HPDE6-E6E7 (cell line): ENCODE measurements around the gene DISC1.
"Not testable (repeated sequence)": the region's sequence is repeated elsewhere in the genome, so short reads cannot be mapped to it uniquely, and the experiment has no call there.

Source experiments
- DNase-seq: peaks from one replicate; pipeline ENCODE4 v3.0.0; 2011; ENCODE audit warnings: missing footprints; ENCODE audit errors: extremely low spot score

DISC1 gene

DNA sequence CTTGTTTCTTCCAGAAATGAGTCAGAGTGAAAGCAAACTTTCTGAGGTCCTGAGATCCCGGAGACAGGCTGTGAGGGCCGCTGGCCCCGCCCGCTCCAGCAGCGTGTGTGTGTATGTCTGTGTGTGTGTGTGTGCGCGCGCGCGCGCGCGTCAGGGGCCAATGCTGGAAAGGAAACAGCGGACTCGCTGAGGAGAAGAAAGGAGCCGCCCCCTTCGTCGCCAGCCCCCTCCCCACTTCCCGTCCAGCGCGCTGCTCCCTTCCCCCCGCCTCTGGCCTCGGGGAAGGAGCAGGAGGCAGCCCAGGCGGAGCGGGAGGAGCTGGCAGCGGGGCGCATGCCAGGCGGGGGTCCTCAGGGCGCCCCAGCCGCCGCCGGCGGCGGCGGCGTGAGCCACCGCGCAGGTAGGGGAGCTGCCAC is at the start of gene DISC1:
Gene DISC1 (plus strand): TSS at position 256 of the 416 bp plus-strand sequence. CDS start 78 bp downstream, at position 334.
- DNase-seq = peak; percentile 59

DNA sequence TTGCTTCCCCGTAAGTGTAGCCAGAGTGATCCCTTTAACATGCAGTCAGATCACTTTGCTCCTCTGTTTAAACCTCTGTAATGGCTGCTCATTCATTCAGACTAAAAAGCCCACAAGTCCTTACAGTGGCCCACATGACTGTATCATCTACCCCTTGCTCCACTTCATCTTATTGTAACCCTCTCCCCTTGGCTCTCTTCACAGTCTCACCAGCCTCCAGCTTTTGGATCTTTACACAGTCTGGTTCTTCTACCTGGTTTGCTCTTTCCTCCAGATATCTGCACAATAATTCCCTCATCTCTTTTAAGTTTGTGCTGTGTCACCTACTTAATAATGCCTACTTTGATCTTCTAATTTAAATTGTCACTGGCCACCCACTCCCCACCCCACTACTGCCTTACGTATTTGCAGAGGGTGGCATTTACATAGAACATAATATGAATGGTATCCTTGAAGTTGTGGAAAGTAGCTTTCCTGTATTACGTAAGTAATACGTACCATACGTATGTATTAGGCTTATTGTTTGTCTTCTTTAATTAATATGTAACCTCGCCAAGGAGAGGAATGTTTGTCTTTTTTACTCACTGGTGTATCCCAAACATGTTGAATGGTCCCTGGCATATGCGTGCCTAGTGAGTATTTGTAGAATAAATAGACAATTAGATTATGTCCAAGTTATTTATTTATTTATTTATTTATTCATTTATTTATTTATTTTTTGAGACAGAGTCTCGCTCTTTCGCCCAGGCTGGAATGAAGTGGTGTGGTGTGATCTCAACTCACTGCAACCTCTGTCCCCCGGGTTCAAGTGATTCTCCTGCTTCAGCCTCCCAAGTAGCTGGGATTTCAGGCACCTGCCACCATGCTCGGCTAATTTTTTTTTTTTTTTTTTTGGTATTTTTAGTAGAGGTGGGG is 49.5 kb upstream of the DISC1 start:
- no peak for DNase-seq

- no peak for DNase-seq
Measured at GRCh38 chr1:231580874-231581273, 45.7 kb upstream of the DISC1 start.

DNA sequence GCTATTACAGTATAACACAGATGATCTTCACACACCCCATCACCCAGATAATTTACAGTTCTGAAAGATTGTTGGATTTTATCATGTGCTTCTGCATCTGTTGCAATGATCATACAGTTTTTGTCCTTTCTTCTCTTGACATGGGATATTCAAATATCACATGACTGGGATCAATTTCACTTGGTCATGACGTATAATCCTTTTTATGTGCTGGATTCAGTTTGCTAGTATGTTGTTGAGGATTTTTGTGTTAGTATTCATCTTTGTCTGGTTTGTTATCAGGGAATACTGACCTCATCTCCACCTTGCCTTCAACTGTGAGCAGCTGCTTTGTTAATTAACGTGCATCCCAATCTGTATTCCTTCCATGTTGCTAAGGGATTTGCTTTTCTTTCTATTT is 44.7 kb upstream of the DISC1 start:
- no peak for DNase-seq

DNA sequence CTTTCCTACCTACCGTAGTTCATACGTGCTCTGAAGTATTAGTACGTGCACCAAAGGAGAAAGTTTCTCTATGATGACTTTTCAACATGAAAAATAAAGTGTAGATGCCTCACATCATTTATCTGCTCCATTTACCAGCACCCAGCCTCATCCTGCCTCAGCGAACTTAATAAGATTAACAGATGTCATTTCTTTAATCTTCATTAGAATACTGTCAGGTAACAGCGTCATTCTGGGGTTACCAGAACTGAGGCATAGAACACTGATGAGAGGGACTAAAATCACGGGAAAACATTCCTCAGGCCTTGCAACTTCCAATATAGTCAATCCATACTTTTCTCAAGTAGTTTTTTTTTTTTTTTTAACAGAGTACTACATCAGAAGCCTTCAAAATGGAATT is 43.2 kb upstream of the DISC1 start:
- no peak for DNase-seq

GRCh38 chr1:231584117-231584516 is 42.5 kb upstream of the DISC1 start:
- DNase-seq = peak; percentile 20

GRCh38 chr1:231584921-231585320 is 41.7 kb upstream of the DISC1 start:
- DNase-seq = no peak

DNA sequence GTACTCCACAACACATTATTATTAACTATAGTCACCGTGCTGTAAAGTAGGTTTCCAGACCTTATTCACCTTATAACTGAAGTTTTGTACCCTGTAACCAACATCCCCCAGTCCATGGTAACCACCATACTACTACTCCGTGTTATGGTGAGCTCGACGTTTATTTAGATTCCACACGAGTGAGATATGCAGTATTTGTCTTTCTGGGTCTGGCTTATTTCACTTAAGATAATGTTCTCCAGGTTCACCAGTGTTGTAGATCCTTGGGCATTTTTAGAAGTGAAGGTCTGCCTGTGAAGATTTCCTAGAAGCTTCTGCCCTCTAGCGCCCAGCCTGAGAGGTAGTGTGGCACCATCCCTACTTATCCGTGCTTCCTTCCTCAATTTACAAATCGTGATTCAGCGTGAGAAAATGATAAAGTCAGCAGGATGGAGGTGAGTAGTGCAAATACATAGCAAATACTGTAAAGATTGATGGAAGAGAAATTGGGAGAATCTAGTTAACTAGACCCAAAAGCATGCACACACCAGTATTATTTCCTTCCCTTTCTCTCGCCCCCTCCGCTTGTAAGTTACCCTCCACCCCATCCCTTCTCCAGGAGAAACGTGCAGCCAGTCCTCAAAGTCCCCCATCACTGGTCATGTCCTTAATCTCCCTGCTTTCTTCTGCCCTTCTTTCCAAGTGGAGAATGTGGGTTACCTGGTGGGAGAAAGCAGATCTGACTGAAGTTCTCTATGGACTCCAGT is 36.0 kb upstream of the DISC1 start:
- DNase-seq = peak; percentile 25

DNA sequence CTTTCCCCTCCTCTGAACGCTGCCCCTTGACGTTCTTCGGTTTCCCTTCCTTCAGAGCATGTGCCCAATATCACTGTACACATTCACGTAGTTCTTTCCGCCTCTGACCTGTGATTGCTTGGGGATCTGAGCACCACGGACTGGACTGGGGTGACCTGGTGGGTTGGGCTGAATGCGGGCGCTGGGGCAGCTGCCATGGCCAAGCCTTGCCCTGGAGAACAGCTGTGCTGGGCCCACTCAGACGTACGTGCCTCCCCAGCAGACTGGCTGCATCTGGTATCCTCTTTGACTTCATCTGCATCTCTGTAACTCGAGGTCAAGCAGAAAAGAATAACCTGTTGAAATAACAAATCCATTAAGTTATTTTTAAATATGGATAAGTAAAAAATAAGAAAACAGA is 35.1 kb upstream of the DISC1 start:
- no peak for DNase-seq

DNA sequence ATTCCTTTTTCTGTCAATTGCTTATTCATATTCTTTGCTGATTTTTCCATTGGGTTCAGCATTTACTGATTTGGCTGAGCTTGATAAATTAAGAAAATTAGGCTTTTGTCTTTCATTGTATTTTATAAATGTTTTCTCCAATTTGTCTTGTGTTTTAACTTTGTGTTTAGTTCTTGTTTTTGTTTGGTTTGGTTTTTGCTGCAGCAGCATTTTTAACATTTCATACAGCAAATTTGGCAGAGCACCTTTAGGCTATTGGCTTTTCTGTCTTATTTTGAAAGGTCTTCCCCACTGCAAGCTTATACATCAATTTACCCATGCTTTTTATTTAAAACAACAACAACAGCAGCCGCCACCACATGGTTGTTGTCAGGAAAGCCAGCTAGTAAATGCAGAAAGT is 33.8 kb upstream of the DISC1 start:
- no peak for DNase-seq

DNA sequence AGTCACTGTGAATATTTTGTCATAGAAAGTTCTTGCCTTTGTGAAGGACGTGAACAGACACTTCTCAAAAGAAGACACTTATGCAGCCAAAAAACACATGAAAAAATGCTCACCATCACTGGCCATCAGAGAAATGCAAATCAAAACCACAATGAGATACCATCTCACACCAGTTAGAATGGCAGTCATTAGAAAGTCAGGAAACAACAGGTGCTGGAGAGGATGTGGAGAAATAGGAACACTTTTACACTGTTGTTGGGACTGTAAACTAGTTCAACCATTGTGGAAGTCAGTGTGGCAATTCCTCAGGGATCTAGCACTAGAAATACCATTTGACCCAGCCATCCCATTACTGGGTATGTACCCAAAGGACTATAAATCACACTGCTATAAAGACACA is 33.3 kb upstream of the DISC1 start:
- DNase-seq = not testable (repeated sequence)

- no peak for DNase-seq
Measured at GRCh38 chr1:231594123-231594522, 32.5 kb upstream of the DISC1 start.

DNA sequence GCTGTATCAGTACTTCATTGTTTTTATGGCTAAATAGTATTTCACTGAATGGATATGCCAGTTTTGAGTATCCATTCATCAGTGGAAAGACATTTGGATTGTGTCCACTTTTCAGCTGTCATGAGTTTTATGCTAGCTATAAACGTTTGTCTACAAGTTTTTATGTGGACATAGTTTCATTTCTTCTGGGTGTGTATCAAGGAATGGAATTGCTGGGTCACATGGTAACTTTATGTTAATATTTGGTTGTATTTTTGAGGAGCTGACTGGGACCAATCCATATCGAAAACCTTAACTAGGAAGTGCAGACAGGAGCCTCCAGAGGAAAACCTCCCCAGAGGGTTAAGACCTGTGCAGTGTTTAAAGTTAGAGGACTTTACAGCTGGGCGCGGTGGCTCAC is 31.8 kb upstream of the DISC1 start:
- DNase-seq = no peak

DNA sequence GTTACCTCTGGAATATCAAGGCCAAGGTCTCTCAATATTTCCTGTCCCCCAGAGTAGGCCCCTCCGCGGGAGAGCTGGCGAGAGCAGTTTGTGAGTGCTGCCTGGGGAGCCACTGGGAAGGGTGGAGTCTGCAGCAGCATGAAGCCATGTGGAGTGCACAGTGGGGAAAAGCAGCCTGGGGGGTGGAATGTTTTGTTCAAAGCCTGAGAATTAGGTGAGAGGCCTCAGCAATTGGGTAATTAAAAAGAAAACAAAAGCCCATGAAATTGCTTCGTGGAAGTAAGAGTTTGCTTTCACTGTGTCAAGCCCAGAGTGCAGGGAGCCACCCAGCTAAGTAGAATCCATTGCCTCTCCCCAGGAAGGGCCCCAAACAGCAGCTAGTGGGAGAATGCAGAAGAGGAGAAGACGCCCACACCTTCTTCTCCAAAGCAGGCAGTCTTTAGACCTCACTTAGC is 30.2 kb upstream of the DISC1 start:
- no peak for DNase-seq

GRCh38 chr1:231597971-231598370 is 28.6 kb upstream of the DISC1 start:
- no peak for DNase-seq

GRCh38 chr1:231600458-231600976 is 26.1 kb upstream of the DISC1 start:
- no peak for DNase-seq

GRCh38 chr1:231601824-231602672 is 24.5 kb upstream of the DISC1 start:
- no peak for DNase-seq

DNA sequence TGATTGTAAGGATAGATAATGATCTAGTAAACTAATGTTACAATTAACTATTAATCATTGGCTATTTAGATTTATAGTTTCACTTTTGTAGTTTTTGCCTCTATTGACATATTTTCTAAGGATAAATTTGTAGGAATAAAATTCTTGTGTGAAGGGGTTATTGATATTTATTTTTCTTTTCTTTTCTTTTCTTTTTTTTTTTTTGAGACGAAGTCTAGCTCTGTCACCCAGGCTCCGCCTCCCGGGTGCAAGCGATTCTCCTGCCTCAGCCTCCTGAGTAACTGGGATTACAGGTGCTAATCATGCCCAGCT is 24.0 kb upstream of the DISC1 start:
- no peak for DNase-seq

DNA sequence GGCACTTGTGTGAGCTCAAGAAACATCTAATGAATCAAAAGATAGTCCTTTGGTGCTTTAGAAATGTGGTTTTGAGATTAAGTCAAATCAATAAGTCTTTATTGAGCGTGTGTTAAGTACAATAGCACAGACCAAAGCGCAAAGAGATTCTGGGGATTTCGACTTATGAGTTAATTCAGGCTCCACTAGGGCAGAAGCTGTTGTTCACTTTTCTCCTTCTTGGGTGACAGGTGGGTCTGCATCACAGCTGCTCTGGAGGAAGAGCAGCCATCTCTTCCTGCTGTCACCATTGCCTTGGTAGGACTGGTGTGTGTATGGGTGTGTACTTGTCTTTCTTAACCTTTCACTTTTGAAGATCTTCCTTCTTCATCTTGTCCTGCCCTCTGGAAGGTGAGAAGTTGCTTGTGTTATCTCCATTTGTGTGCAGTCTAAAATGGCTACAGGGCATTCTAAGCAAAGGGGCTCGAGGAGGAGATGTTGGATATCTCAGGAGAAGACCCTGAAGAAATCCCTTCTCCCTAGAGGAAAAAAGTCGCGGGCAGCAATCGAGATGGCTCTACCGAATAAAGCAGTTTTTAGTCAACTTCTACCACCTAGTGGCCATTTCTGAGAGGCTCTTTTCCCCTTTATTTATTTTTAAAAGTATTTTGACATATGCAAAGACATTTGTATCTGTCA is 22.9 kb upstream of the DISC1 start:
- no peak for DNase-seq

DNA sequence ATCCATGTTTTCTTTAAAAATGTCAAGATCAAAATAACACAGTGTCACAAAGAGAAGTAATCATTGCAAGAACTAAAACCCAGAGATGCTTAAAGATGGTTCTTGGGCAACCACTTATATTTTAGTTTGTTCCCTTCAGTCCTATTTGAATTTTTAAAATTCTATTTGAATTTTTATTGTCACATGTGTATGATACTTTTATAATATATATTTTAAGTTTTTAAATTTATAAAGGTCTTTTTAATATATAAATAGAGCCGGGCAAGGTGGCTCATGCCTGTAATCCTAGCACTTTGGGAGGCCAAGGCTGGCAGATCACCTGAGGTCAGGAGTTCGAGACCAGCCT is 22.3 kb upstream of the DISC1 start:
- DNase-seq = no peak
